ENCODE data around the gene COL8A2.

DNA sequence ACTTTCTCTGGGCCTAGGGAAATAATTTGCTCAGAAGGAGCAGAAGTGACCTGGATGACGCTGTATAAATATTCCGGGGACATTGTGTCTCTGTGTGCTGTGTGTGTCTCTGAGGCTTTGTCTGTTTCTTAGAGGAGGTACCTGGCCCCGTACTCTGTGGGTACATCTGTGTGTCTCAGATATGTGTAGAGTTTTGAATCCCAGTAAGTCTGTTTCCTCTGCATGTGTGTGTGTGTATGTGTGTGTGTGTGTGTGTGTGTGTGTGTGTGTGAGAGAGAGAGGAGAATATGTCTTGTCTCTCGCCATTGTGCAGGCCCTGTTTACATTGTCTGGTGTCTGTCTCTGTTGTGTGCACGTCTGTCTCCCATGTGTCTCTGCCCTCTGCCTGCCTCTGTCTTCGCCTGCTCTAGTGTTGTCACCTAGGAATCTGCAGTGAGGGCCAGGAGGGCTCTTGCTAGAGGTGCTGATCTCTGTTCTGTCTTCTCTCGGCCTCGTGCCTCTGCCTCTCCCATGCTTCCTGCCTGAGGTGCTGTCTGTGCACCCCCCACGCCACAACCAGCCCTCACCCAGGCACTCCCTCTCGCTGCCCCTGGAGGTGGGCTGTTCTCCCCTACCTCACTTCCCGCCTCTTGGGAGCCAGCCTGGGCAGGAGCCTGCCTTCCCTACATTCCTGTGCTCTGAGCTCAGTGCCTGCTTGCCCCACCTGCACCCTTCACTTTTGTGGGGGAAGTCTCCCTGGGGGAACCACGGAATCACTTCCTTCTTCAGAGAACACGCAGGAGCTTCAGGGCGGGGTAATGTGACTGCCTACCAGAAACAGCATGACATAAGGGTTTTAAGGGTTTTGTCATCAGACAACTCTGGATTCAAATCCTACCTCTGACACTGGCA, 36.9 kb upstream of the COL8A2 start:
- TF ChIP-seq, protein P1, sequence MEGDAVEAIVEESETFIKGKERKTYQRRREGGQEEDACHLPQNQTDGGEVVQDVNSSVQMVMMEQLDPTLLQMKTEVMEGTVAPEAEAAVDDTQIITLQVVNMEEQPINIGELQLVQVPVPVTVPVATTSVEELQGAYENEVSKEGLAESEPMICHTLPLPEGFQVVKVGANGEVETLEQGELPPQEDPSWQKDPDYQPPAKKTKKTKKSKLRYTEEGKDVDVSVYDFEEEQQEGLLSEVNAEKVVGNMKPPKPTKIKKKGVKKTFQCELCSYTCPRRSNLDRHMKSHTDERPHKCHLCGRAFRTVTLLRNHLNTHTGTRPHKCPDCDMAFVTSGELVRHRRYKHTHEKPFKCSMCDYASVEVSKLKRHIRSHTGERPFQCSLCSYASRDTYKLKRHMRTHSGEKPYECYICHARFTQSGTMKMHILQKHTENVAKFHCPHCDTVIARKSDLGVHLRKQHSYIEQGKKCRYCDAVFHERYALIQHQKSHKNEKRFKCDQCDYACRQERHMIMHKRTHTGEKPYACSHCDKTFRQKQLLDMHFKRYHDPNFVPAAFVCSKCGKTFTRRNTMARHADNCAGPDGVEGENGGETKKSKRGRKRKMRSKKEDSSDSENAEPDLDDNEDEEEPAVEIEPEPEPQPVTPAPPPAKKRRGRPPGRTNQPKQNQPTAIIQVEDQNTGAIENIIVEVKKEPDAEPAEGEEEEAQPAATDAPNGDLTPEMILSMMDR (IDR thresholded peaks at IDR 0.05): no peak
- TF ChIP-seq, protein P2, sequence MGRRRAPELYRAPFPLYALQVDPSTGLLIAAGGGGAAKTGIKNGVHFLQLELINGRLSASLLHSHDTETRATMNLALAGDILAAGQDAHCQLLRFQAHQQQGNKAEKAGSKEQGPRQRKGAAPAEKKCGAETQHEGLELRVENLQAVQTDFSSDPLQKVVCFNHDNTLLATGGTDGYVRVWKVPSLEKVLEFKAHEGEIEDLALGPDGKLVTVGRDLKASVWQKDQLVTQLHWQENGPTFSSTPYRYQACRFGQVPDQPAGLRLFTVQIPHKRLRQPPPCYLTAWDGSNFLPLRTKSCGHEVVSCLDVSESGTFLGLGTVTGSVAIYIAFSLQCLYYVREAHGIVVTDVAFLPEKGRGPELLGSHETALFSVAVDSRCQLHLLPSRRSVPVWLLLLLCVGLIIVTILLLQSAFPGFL (CRISPR knock-in tag; IDR thresholded peaks at IDR 0.05; ENCODE audit: borderline replicate concordance): no peak
- TF ChIP-seq, protein P3, sequence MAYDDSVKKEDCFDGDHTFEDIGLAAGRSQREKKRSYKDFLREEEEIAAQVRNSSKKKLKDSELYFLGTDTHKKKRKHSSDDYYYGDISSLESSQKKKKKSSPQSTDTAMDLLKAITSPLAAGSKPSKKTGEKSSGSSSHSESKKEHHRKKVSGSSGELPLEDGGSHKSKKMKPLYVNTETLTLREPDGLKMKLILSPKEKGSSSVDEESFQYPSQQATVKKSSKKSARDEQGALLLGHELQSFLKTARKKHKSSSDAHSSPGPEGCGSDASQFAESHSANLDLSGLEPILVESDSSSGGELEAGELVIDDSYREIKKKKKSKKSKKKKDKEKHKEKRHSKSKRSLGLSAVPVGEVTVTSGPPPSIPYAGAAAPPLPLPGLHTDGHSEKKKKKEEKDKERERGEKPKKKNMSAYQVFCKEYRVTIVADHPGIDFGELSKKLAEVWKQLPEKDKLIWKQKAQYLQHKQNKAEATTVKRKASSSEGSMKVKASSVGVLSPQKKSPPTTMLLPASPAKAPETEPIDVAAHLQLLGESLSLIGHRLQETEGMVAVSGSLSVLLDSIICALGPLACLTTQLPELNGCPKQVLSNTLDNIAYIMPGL (CRISPR knock-in tag; IDR thresholded peaks at IDR 0.05): no peak
